ENCODE data around the gene CCDC116.

- TF ChIP-seq EZH2 (IDR thresholded peaks at IDR 0.05; ENCODE audit: insufficient read depth, poor library complexity, severe bottlenecking) (no peak), EZH2phosphoT487 (IDR thresholded peaks at IDR 0.05; ENCODE audit: insufficient read depth, low read depth) (no peak)
Observed at GRCh38 chr22:21686193-21686608, 53.6 kb downstream of the CCDC116 start.
